ENCODE measurements around the gene LETM1. TPM values are rescaled to one million over a fixed set of nuclear protein-coding genes. Genes with fewer than 3 reads are reported as not detected.

Gene LETM1
- total and polyA plus RNA-seq, 2 of the 13 experiments (the other 11 are each of a cell fraction or from before 2014, with no cell fraction given), result 9.7 to 41.6 TPM

- TF ChIP-seq ETS1 (CRISPR knock-in tag; IDR thresholded peaks at IDR 0.05), result 0 out of 2 replicates have a peak, but pooled peaks have one; percentile 33
- TF ChIP-seq PBX2 (CRISPR knock-in tag; IDR thresholded peaks at IDR 0.05), result no peak
- no peak for TF ChIP-seq TERF1 (CRISPR knock-in tag; IDR thresholded peaks at IDR 0.05)
- no peak for TF ChIP-seq ZNF607 (CRISPR knock-in tag; IDR thresholded peaks at IDR 0.05; ENCODE audit: borderline replicate concordance)
- peak; percentile 61; the same call in 1 of the 2 replicates for TF ChIP-seq HOXA3 (CRISPR knock-in tag; IDR thresholded peaks at IDR 0.05)
- peak; percentile 97 for TF ChIP-seq PTBP1 (IDR thresholded peaks at IDR 0.05; ENCODE audit: low read depth, low read length, poor library complexity, severe bottlenecking)
- no peak for TF ChIP-seq LCORL (IDR thresholded peaks at IDR 0.05)
- peak; percentile 95 for TF ChIP-seq LCORL (CRISPR knock-in tag; IDR thresholded peaks at IDR 0.05)
- peak; percentile 34; the same call in 1 of the 2 replicates for TF ChIP-seq ZNF138 (CRISPR knock-in tag; IDR thresholded peaks at IDR 0.05; ENCODE audit: low read depth)
- peak; percentile 99 for TF ChIP-seq HIC2 (CRISPR knock-in tag; IDR thresholded peaks at IDR 0.05; ENCODE audit: low read depth)
- TF ChIP-seq ZFP91 (CRISPR knock-in tag; IDR thresholded peaks at IDR 0.05; ENCODE audit: borderline replicate concordance), result peak; percentile 91; the same call in 1 of the 2 replicates
- no peak for TF ChIP-seq RAD51 (IDR thresholded peaks at IDR 0.05; ENCODE audit: borderline replicate concordance)
- TF ChIP-seq ZNF180 (CRISPR knock-in tag; IDR thresholded peaks at IDR 0.05; ENCODE audit: borderline replicate concordance, low read depth), result 0 out of 2 replicates have a peak, but pooled peaks have one; percentile 41
- TF ChIP-seq GTF2F1 (IDR thresholded peaks at IDR 0.05; ENCODE audit: low read length), result no peak
- TF ChIP-seq ZNF740 (CRISPR knock-in tag; IDR thresholded peaks at IDR 0.05), result peak; percentile 87; the same call in 1 of the 2 replicates
- no peak for TF ChIP-seq POLR2A (IDR thresholded peaks at IDR 0.05; ENCODE audit: insufficient read depth in 1 of 2, low read depth in 2 of 2, low read length in 2 of 2)
- no peak for TF ChIP-seq HNRNPUL1 (IDR thresholded peaks at IDR 0.05; ENCODE audit: low read depth, low read length)
- TF ChIP-seq AFF4 (CRISPR knock-in tag; IDR thresholded peaks at IDR 0.05), result no peak
Measured at GRCh38 chr4:1809754-1810502, 46.0 kb downstream of the LETM1 start (continued).
